ENCODE data around the gene RAPGEF1.

Gene RAPGEF1

GRCh38 chr9:131697908-131698617, 41.8 kb downstream of the RAPGEF1 start:
- Histone ChIP-seq H4K20me1 (peaks cover 62 to 100% (median 94%) of the 10 kb centered on the region in 11 experiments), H3K9me3 (replicated peaks in 1 of 11) (no peaks in the 10 kb centered on the region), H3K36me3 (peaks cover 0 to 23% (median 11%) of the 10 kb centered on the region in 11 experiments; a peak in 7 of 22 replicates), H3K4me1 (peaks cover 75 to 97% (median 83%) of the 10 kb centered on the region in 10 experiments), H3K4me3 (no peak overlapping the region), H3K9ac (peak overlapping the region; percentile 8 to 76 (median 46); a peak in 17 of 22 replicates), H3K27ac (peak overlapping the region; percentile 40 to 86 (median 72); a peak in 21 of 22 replicates), H3K4me2 (peak overlapping the region; percentile 61 to 88 (median 73)), H3K27me3 (no peaks in the 10 kb centered on the region)
- TF ChIP-seq Cebpa-rat (IDR thresholded peaks at IDR 0.05), result no peak

- Histone ChIP-seq H3K36me3 (peaks cover 0 to 32% (median 12%) of the 10 kb centered on the region in 11 experiments; a peak in 7 of 22 replicates), H3K4me2 (peak overlapping the region; percentile 61 to 88 (median 73)), H3K27ac (peak overlapping the region; percentile 6 to 86 (median 70); a peak in 15 of 22 replicates), H3K27me3 (no peaks in the 10 kb centered on the region), H3K4me1 (peaks cover 79 to 97% (median 84%) of the 10 kb centered on the region in 10 experiments), H3K9me3 (replicated peaks in 1 of 11) (no peaks in the 10 kb centered on the region), H4K20me1 (peaks cover 66 to 100% (median 97%) of the 10 kb centered on the region in 11 experiments), H3K4me3 (no peak overlapping the region), H3K9ac (peak overlapping the region in 8 of 11 experiments; percentile 26 to 70 (median 44); a peak in 10 of 22 replicates)
- no peak for TF ChIP-seq Cebpa-rat (IDR thresholded peaks at IDR 0.05)
Measured at GRCh38 chr9:131697097-131697496, 42.8 kb downstream of the RAPGEF1 start.

GRCh38 chr9:131695836-131696460, 43.9 kb downstream of the RAPGEF1 start:
- peak overlapping the region in 1 of 11 experiments; percentile 26; a peak in 1 of 22 replicates for H3K9ac ChIP-seq
- peaks cover 66 to 100% (median 97%) of the 10 kb centered on the region in 11 experiments for H4K20me1 ChIP-seq
- H3K36me3 ChIP-seq, result peaks cover 0 to 32% (median 12%) of the 10 kb centered on the region in 11 experiments; a peak in 7 of 22 replicates
- TF ChIP-seq Cebpa-rat (IDR thresholded peaks at IDR 0.05), result no peak
- H3K9me3 ChIP-seq (replicated peaks in 1 of 11), result no peaks in the 10 kb centered on the region
- no peak overlapping the region for H3K4me3 ChIP-seq
- H3K27me3 ChIP-seq, result no peaks in the 10 kb centered on the region
- peak overlapping the region; percentile 3 to 84 (median 70); a peak in 16 of 22 replicates for H3K4me2 ChIP-seq
- H3K27ac ChIP-seq, result peak overlapping the region in 2 of 11 experiments; percentile 13 to 23; a peak in 2 of 22 replicates
- peaks cover 74 to 97% (median 83%) of the 10 kb centered on the region in 10 experiments for H3K4me1 ChIP-seq

GRCh38 chr9:131695366-131695765, 44.5 kb downstream of the RAPGEF1 start:
- Histone ChIP-seq H3K4me2 (peak overlapping the region in 4 of 11 experiments; percentile 3 to 84 (median 71); a peak in 3 of 22 replicates), H3K27me3 (no peaks in the 10 kb centered on the region), H3K9ac (no peak overlapping the region), H3K4me3 (no peak overlapping the region), H3K27ac (no peak overlapping the region), H4K20me1 (peaks cover 62 to 100% (median 96%) of the 10 kb centered on the region in 11 experiments), H3K4me1 (peaks cover 71 to 97% (median 82%) of the 10 kb centered on the region in 10 experiments), H3K36me3 (peaks cover 0 to 28% (median 12%) of the 10 kb centered on the region in 11 experiments; a peak in 7 of 22 replicates), H3K9me3 (replicated peaks in 1 of 11) (no peaks in the 10 kb centered on the region)
- TF ChIP-seq Cebpa-rat (IDR thresholded peaks at IDR 0.05), result no peak

- no peak overlapping the region for H3K9ac ChIP-seq
- no peaks in the 10 kb centered on the region for H3K27me3 ChIP-seq
- H3K36me3 ChIP-seq, result peaks cover 0 to 30% (median 13%) of the 10 kb centered on the region in 11 experiments; a peak in 7 of 22 replicates
- peaks cover 53 to 100% (median 96%) of the 10 kb centered on the region in 11 experiments for H4K20me1 ChIP-seq
- no peaks in the 10 kb centered on the region for H3K9me3 ChIP-seq (replicated peaks in 1 of 11)
- H3K4me3 ChIP-seq, result no peak overlapping the region
- peak overlapping the region in 3 of 11 experiments; percentile 19 to 27 (median 26); a peak in 2 of 22 replicates for H3K4me2 ChIP-seq
- H3K27ac ChIP-seq, result no peak overlapping the region
- H3K4me1 ChIP-seq, result peaks cover 58 to 91% (median 71%) of the 10 kb centered on the region in 10 experiments
- TF ChIP-seq Cebpa-rat (IDR thresholded peaks at IDR 0.05), result no peak
Measured at GRCh38 chr9:131693651-131694597, 46.0 kb downstream of the RAPGEF1 start.

- H4K20me1 ChIP-seq, result peaks cover 42 to 100% (median 93%) of the 10 kb centered on the region in 11 experiments
- no peak overlapping the region for H3K9ac ChIP-seq
- H3K9me3 ChIP-seq (replicated peaks in 1 of 11), result 0 out of 22 replicates have a peak, but pooled peaks cover 0 to 1% (median 0%) of the 10 kb centered on the region in 11 experiments
- no peak overlapping the region for H3K27ac ChIP-seq
- peaks cover 2 to 38% (median 21%) of the 10 kb centered on the region in 11 experiments; a peak in 12 of 22 replicates for H3K36me3 ChIP-seq
- H3K27me3 ChIP-seq, result no peaks in the 10 kb centered on the region
- H3K4me1 ChIP-seq, result peaks cover 47 to 91% (median 61%) of the 10 kb centered on the region in 10 experiments
- peak overlapping the region in 8 of 11 experiments; percentile 0 to 60 (median 14); a peak in 5 of 22 replicates for H3K4me2 ChIP-seq
- H3K4me3 ChIP-seq, result no peak overlapping the region
- no peak for TF ChIP-seq Cebpa-rat (IDR thresholded peaks at IDR 0.05)
Measured at GRCh38 chr9:131692612-131693562, 47.0 kb downstream of the RAPGEF1 start.

GRCh38 chr9:131691969-131692611, 47.8 kb downstream of the RAPGEF1 start:
- peak overlapping the region in 7 of 11 experiments; percentile 0 to 60 (median 11); a peak in 6 of 22 replicates for H3K4me2 ChIP-seq
- H3K9ac ChIP-seq, result no peak overlapping the region
- peaks cover 39 to 88% (median 53%) of the 10 kb centered on the region in 10 experiments for H3K4me1 ChIP-seq
- H4K20me1 ChIP-seq, result peaks cover 34 to 100% (median 93%) of the 10 kb centered on the region in 11 experiments
- no peak overlapping the region for H3K4me3 ChIP-seq
- H3K9me3 ChIP-seq (replicated peaks in 1 of 11), result peaks cover 0 to 9% (median 0%) of the 10 kb centered on the region in 11 experiments; a peak in 7 of 22 replicates
- no peak overlapping the region for H3K27ac ChIP-seq
- H3K36me3 ChIP-seq, result peaks cover 5 to 46% (median 24%) of the 10 kb centered on the region in 11 experiments; a peak in 14 of 22 replicates
- no peak for TF ChIP-seq Cebpa-rat (IDR thresholded peaks at IDR 0.05)
- no peaks in the 10 kb centered on the region for H3K27me3 ChIP-seq
